ENCODE results near the gene ESPNL.

- TF ChIP-seq CTCF (IDR thresholded peaks at IDR 0.05; ENCODE audit: low read length) (no peak), EZH2 (optimal IDR thresholded peaks at IDR 0.05; ENCODE audit: low read depth, low read length) (no peak), EZH2phosphoT487 (IDR thresholded peaks at IDR 0.05; ENCODE audit: low read length) (no peak)
These were observed 23.3 kb downstream of the ESPNL start for GRCh38 chr2:238123218-238123971.
